Left ventricle myocardium inferior (tissue), 1 donor: Measurements from ENCODE around the gene ELL2. TPM values are rescaled to one million over a fixed set of nuclear protein-coding genes. Genes with fewer than 3 reads are reported as not detected.

Experiments
- DNase-seq: peaks from one replicate; pipeline ENCODE4 v3.0.0-alpha.2; 2020
- H3K27ac ChIP-seq: fragments of 200-600 bp; replicated peaks from 2 replicates; pipeline ENCODE4 v1.8.0; 2021
- H3K27me3 ChIP-seq: fragments of 200-600 bp; 2 replicates; pipeline ENCODE4 v1.8.0; 2021; ENCODE audit warnings: low read depth
- H3K36me3 ChIP-seq: fragments of 200-600 bp; 2 replicates; pipeline ENCODE4 v1.8.0; 2021
- H3K4me1 ChIP-seq: fragments of 200-600 bp; 2 replicates; pipeline ENCODE4 v1.8.0; 2021
- H3K4me3 ChIP-seq: fragments of 200-600 bp; 2 replicates; pipeline ENCODE4 v1.8.0; 2021; ENCODE audit warnings: mild to moderate bottlenecking, moderate library complexity
- H3K9me3 ChIP-seq: fragments of 200-600 bp; replicated peaks from 2 replicates; pipeline ENCODE4 v1.8.0; 2021
- intact Hi-C: fragments of 100-400 bp; cut with micrococcal nuclease; formaldehyde crosslinking; loops from one replicate; pipeline ENCODE4 v1.11.0; 2022
- total RNA-seq: library from RNA; stranded (reverse); fragmentation: NEBNext Ultra II Directional; extraction: Animal tissue kit (Norgen Biotek cat#: 25700); gene quantifications from one replicate; pipeline ENCODE4 v1.2.1, GENCODE V29; 2021
- TF ChIP-seq, protein P1 (sequence below): fragments of 200-600 bp; IDR thresholded peaks from 2 replicates; pipeline ENCODE4 v1.8.0; 2021; ENCODE audit warnings: antibody characterized with exemption, mild to moderate bottlenecking, borderline replicate concordance
- donor health status: DM: no; HTN: yes; CAD: no; lungs with severe emphysema.

The ELL2 gene
- total RNA-seq, 1 donor from 2014 or later = 21.0 TPM

DNA sequence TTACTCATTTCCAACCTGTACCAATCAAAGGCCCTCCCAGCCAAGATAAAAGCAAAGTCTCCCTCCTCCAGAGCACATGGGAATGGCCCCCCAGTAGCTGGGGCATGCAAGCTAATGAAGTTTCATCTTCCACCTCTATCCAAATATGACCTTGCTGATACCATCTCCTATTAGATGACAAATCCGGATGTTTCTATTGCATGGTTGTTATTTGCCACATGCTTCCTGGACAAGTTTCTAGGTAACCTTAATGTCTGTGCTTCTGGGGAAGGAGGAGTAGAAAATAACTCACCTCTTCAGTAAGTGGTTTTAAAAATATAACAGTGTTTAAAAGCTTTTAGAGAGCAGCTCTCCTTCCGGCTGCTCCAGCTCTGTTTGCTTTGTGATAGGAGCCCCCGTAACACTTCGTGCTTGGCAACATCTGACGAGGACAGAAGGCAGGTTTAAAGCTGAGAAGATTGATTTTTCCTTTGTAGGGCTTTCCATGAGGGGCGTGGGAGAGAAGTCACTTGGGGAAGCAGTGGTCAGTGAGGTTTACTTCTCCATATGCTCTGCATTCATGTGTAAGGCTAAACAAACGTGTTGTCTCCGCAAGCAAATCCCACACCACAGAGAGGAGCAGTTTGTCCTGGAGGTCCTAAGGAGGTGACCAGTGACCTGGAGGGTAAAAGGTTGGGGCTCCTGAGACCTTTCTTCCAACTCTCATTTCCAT lies 98.8 kb downstream of the ELL2 start:
- no peaks in the 10 kb centered on the region for H3K27me3 ChIP-seq
- H3K4me1 ChIP-seq = peaks cover 47% of the 10 kb centered on the region
- no peak for DNase-seq
- H3K4me3 ChIP-seq = no peak overlapping the region
- no peaks in the 10 kb centered on the region for H3K9me3 ChIP-seq
- H3K27ac ChIP-seq = peak overlapping the region; percentile 30
- no peaks in the 10 kb centered on the region for H3K36me3 ChIP-seq
- intact Hi-C loops = no loop called here
- TF ChIP-seq, protein P1, sequence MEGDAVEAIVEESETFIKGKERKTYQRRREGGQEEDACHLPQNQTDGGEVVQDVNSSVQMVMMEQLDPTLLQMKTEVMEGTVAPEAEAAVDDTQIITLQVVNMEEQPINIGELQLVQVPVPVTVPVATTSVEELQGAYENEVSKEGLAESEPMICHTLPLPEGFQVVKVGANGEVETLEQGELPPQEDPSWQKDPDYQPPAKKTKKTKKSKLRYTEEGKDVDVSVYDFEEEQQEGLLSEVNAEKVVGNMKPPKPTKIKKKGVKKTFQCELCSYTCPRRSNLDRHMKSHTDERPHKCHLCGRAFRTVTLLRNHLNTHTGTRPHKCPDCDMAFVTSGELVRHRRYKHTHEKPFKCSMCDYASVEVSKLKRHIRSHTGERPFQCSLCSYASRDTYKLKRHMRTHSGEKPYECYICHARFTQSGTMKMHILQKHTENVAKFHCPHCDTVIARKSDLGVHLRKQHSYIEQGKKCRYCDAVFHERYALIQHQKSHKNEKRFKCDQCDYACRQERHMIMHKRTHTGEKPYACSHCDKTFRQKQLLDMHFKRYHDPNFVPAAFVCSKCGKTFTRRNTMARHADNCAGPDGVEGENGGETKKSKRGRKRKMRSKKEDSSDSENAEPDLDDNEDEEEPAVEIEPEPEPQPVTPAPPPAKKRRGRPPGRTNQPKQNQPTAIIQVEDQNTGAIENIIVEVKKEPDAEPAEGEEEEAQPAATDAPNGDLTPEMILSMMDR = no peak

DNA sequence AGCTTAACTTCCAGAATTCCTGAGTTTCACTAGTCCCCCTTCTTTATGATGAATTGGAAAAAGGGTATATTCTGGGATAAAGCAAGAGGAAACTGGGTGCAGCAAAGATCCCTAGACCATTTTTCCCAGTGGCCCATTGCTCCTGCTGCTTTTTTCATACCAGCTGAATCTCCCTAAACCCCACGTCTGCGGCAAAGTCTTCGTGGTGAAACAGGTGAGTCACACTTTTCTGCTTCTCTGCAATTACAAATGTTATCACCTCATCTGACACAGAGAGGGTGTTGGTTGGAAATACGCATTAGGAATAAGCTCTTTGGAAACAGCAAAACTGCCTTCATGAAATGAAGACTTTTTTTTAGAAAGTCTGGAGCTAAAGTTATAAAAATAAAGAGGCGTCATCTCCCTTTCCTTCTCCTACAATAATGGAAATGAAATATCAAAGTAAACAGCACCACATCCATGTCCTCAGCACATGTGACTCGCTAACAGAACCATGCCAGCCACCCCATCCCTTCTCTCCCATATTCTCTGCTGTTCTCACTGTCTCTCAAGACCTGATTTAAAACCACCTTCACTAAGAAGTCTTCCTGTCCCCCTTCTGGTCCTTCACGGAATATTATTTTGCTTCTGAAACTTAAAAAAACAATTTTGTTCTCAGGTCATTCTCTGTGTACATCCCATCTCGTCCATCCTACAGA lies 99.6 kb downstream of the ELL2 start:
- Histone ChIP-seq H3K27ac (peak overlapping the region; percentile 71), H3K36me3 (no peaks in the 10 kb centered on the region), H3K4me1 (peaks cover 56% of the 10 kb centered on the region), H3K27me3 (no peaks in the 10 kb centered on the region), H3K9me3 (no peaks in the 10 kb centered on the region), H3K4me3 (no peak overlapping the region)
- intact Hi-C loops = no loop called here
- TF ChIP-seq, protein P1 = no peak
- no peak for DNase-seq

DNA sequence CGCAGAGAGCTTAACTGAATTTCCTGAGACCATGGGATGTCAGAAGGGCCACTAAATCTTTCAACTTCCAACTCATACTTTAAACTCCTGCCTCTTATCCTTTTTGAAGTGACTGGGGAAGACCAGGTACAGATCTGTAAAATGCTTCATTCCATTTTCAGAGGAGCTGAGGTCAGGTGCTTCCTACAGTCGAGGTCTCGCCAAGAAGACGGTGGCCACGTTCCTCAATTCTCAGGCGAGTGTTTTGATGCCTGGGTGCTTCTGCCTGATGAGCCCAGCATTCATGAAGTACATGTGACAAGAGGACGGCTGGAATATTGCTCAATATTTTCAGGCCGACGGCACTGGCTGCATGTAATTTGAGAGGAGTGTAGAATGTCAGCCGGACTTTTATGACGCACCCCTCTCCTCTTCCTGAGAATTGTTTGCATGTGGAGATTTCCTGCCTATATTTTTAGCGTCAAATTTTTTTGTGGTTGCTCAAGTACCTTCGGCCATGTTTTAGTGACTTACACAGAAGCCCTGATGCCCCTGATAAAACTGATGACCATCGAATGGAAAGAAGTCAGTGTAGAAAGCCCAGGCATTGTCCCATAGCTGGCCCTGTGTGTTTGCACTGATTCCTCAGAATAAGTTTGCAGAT lies 100.3 kb downstream of the ELL2 start:
- peak overlapping the region; percentile 71 for H3K27ac ChIP-seq
- H3K4me1 ChIP-seq = peaks cover 62% of the 10 kb centered on the region
- DNase-seq = peak; percentile 50
- H3K27me3 ChIP-seq = no peaks in the 10 kb centered on the region
- intact Hi-C loops = no loop called here
- TF ChIP-seq, protein P1 = no peak
- H3K36me3 ChIP-seq = no peaks in the 10 kb centered on the region
- H3K9me3 ChIP-seq = no peaks in the 10 kb centered on the region
- H3K4me3 ChIP-seq = no peak overlapping the region

DNA sequence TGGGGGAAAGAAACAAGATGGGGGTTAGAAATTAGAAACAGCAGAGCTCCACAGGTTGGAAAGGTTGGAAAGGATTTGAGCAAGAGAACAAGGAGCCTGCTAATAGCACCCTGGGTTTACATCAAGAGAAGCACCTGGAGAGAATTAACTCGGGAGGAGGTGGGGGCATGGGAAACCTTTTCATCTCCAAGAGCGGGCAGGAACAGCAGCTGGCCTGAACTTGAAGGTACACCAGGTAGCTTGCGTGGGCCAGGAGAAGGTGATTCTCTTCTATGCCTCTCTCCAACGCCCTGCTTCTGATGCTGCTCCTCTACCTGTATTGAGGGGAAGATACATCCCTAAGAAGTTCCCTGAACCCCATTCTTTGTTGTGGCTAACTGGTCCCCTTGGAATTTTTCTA lies 102.0 kb downstream of the ELL2 start:
- Histone ChIP-seq H3K4me1 (peaks cover 74% of the 10 kb centered on the region), H3K27me3 (no peaks in the 10 kb centered on the region), H3K9me3 (no peaks in the 10 kb centered on the region), H3K36me3 (no peaks in the 10 kb centered on the region), H3K27ac (peak overlapping the region; percentile 96), H3K4me3 (no peak overlapping the region)
- intact Hi-C loops = loop anchor here (5.0 to 10.0 kb wide), 2 partner anchors 478 to 745 kb away; no protein-coding TSS in a partner anchor
- no peak for DNase-seq
- TF ChIP-seq, protein P1 = no peak

DNA sequence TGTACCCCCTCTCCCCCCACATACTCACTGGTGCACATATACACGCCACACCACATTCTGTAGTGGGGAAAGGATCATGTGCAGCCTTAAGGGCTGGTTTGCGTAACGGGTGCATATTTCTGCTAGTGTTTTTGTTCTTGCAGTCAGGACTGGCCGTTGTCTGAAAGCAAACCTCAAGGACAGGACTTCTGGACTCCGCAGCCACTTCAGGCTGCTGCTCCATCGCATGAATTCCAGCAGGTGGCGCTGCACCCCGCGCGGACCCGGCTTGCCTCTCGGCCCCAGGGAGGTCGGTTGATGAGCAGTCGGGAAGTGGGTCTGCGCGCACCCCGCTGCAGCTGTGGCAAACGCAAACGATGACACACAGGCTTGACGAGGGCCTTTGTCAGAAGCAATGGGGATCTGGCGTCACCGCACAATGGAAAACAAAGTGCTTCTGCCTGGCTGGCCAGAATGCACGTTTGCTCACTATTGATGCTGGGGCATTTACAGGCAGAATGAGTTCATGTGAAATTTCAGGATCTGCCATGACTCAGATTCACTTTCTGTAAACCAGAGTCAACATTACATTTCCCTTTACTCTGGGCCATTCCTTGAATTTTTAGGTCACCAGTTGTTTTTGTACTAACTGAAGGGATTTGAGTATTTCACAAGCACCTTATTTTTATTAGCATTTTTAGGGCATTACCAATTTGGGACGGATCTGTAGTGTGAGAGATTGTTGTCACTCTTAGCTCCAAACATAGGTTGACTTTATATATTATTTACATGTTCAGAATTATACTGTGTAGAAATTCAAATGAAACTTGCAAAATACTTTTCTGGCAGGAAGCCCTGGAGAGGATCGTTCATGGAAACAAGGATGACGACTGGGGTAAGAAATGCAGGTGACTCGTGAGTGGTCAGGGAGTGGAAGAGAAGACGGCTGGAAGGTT lies 102.7 kb downstream of the ELL2 start:
- H3K27me3 ChIP-seq = no peaks in the 10 kb centered on the region
- TF ChIP-seq, protein P1 = peak; percentile 100
- peak; percentile 84 for DNase-seq
- H3K4me3 ChIP-seq = peak overlapping the region; percentile 48
- H3K9me3 ChIP-seq = no peaks in the 10 kb centered on the region
- peak overlapping the region; percentile 96 for H3K27ac ChIP-seq
- H3K4me1 ChIP-seq = peaks cover 74% of the 10 kb centered on the region
- H3K36me3 ChIP-seq = no peaks in the 10 kb centered on the region
- intact Hi-C loops = loop anchor here (5.0 to 10.0 kb wide), 2 partner anchors 478 to 746 kb away; no protein-coding TSS in a partner anchor
